ENCODE results near the gene EXPH5. TPM values are rescaled to one million over a fixed set of nuclear protein-coding genes. Genes with fewer than 3 reads are reported as not detected.

EXPH5 gene
- total and polyA plus RNA-seq, 9 of the 15 experiments (the other 6 are each of a cell fraction or from before 2014, with no cell fraction given), result 1.3 to 8.5 (median 4.8) TPM

DNA sequence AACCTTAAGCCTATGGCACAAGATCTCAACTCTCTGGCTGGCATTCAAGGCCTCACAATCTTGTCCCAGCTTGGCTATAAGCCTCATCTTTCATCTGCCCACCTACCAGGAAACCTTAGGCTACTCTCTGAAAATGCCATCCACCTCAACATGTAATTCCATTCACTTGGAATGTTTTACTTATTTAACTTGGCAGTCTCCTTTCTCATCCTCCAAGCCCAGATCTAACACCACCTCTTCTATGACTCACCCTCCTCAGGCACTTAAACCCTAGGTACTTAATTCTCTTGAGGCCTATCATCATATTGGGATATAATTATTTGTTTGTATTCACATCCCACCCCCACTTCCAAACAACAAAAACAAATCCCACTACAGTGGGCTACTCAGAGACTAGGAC is 110.4 kb downstream of the EXPH5 start (continued):
- TF ChIP-seq, protein P1, sequence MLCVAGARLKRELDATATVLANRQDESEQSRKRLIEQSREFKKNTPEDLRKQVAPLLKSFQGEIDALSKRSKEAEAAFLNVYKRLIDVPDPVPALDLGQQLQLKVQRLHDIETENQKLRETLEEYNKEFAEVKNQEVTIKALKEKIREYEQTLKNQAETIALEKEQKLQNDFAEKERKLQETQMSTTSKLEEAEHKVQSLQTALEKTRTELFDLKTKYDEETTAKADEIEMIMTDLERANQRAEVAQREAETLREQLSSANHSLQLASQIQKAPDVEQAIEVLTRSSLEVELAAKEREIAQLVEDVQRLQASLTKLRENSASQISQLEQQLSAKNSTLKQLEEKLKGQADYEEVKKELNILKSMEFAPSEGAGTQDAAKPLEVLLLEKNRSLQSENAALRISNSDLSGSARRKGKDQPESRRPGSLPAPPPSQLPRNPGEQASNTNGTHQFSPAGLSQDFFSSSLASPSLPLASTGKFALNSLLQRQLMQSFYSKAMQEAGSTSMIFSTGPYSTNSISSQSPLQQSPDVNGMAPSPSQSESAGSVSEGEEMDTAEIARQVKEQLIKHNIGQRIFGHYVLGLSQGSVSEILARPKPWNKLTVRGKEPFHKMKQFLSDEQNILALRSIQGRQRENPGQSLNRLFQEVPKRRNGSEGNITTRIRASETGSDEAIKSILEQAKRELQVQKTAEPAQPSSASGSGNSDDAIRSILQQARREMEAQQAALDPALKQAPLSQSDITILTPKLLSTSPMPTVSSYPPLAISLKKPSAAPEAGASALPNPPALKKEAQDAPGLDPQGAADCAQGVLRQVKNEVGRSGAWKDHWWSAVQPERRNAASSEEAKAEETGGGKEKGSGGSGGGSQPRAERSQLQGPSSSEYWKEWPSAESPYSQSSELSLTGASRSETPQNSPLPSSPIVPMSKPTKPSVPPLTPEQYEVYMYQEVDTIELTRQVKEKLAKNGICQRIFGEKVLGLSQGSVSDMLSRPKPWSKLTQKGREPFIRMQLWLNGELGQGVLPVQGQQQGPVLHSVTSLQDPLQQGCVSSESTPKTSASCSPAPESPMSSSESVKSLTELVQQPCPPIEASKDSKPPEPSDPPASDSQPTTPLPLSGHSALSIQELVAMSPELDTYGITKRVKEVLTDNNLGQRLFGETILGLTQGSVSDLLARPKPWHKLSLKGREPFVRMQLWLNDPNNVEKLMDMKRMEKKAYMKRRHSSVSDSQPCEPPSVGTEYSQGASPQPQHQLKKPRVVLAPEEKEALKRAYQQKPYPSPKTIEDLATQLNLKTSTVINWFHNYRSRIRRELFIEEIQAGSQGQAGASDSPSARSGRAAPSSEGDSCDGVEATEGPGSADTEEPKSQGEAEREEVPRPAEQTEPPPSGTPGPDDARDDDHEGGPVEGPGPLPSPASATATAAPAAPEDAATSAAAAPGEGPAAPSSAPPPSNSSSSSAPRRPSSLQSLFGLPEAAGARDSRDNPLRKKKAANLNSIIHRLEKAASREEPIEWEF (CRISPR knock-in tag; IDR thresholded peaks at IDR 0.05), result no peak
- TF ChIP-seq, protein P2, sequence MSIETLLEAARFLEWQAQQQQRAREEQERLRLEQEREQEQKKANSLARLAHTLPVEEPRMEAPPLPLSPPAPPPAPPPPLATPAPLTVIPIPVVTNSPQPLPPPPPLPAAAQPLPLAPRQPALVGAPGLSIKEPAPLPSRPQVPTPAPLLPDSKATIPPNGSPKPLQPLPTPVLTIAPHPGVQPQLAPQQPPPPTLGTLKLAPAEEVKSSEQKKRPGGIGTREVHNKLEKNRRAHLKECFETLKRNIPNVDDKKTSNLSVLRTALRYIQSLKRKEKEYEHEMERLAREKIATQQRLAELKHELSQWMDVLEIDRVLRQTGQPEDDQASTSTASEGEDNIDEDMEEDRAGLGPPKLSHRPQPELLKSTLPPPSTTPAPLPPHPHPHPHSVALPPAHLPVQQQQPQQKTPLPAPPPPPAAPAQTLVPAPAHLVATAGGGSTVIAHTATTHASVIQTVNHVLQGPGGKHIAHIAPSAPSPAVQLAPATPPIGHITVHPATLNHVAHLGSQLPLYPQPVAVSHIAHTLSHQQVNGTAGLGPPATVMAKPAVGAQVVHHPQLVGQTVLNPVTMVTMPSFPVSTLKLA (conservative IDR thresholded peaks at IDR 0.05), result no peak
- TF ChIP-seq NFYB (IDR thresholded peaks at IDR 0.05; ENCODE audit: extremely low read depth, insufficient read length), result no peak
- no peak for TF ChIP-seq POLR2AphosphoS2 (IDR thresholded peaks at IDR 0.05; ENCODE audit: low read length)
- TF ChIP-seq, protein P3, sequence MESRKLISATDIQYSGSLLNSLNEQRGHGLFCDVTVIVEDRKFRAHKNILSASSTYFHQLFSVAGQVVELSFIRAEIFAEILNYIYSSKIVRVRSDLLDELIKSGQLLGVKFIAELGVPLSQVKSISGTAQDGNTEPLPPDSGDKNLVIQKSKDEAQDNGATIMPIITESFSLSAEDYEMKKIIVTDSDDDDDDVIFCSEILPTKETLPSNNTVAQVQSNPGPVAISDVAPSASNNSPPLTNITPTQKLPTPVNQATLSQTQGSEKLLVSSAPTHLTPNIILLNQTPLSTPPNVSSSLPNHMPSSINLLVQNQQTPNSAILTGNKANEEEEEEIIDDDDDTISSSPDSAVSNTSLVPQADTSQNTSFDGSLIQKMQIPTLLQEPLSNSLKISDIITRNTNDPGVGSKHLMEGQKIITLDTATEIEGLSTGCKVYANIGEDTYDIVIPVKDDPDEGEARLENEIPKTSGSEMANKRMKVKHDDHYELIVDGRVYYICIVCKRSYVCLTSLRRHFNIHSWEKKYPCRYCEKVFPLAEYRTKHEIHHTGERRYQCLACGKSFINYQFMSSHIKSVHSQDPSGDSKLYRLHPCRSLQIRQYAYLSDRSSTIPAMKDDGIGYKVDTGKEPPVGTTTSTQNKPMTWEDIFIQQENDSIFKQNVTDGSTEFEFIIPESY (CRISPR knock-in tag; IDR thresholded peaks at IDR 0.05), result no peak
- no peak for TF ChIP-seq TGIF2 (CRISPR knock-in tag; IDR thresholded peaks at IDR 0.05)
